ENCODE results near the gene NPPB.

NPPB gene

GRCh38 chr1:11854519-11854918 lies 4.2 kb downstream of the NPPB start:
- Histone ChIP-seq H3K36me3 (ENCODE audit: insufficient read depth) (no peaks in the 10 kb centered on the region), H3K79me2 (ENCODE audit: insufficient read depth, low read depth) (no peaks in the 10 kb centered on the region), H3K9ac (no peak overlapping the region), H3K4me1 (ENCODE audit: low read depth, poor library complexity, severe bottlenecking) (no peaks in the 10 kb centered on the region), H2AFZ (ENCODE audit: low read depth) (no peak overlapping the region), H3K4me2 (no peak overlapping the region), H3K27ac (no peak overlapping the region), H3K4me3 (IDR thresholded peaks at IDR 0.05; ENCODE audit: insufficient read depth, low read depth, low read length) (no peak overlapping the region), H3K27me3 (ENCODE audit: insufficient read depth, low read depth) (peaks cover 96% of the 10 kb centered on the region), H4K20me1 (ENCODE audit: insufficient read depth) (no peaks in the 10 kb centered on the region)
- TF ChIP-seq CTCF (conservative IDR thresholded peaks at IDR 0.05; ENCODE audit: low read depth, low read length): no peak

GRCh38 chr1:11851180-11851579 lies 7.6 kb downstream of the NPPB start:
- H3K4me1 ChIP-seq (ENCODE audit: low read depth, poor library complexity, severe bottlenecking): no peaks in the 10 kb centered on the region

GRCh38 chr1:11850156-11850555 lies 8.6 kb downstream of the NPPB start:
- Histone ChIP-seq H3K36me3 (ENCODE audit: insufficient read depth) (no peaks in the 10 kb centered on the region), H3K79me2 (ENCODE audit: insufficient read depth, low read depth) (no peaks in the 10 kb centered on the region), H3K27ac (no peak overlapping the region), H3K27me3 (ENCODE audit: insufficient read depth, low read depth) (peaks cover 74% of the 10 kb centered on the region), H3K4me2 (no peak overlapping the region), H3K9ac (no peak overlapping the region), H4K20me1 (ENCODE audit: insufficient read depth) (no peaks in the 10 kb centered on the region), H3K4me1 (ENCODE audit: low read depth, poor library complexity, severe bottlenecking) (no peaks in the 10 kb centered on the region), H2AFZ (ENCODE audit: low read depth) (no peak overlapping the region), H3K4me3 (IDR thresholded peaks at IDR 0.05; ENCODE audit: insufficient read depth, low read depth, low read length) (no peak overlapping the region)
- TF ChIP-seq CTCF (conservative IDR thresholded peaks at IDR 0.05; ENCODE audit: low read depth, low read length): no peak

More at GRCh38 chr1:11851180-11851579, 7.6 kb downstream of the NPPB start:
- Histone ChIP-seq H3K36me3 (ENCODE audit: insufficient read depth) (no peaks in the 10 kb centered on the region), H3K4me3 (IDR thresholded peaks at IDR 0.05; ENCODE audit: insufficient read depth, low read depth, low read length) (no peak overlapping the region), H2AFZ (ENCODE audit: low read depth) (no peak overlapping the region), H3K27ac (no peak overlapping the region), H3K79me2 (ENCODE audit: insufficient read depth, low read depth) (no peaks in the 10 kb centered on the region), H4K20me1 (ENCODE audit: insufficient read depth) (no peaks in the 10 kb centered on the region), H3K27me3 (ENCODE audit: insufficient read depth, low read depth) (peaks cover 83% of the 10 kb centered on the region), H3K4me2 (no peak overlapping the region), H3K9ac (no peak overlapping the region)
- TF ChIP-seq CTCF (conservative IDR thresholded peaks at IDR 0.05; ENCODE audit: low read depth, low read length): no peak

GRCh38 chr1:11848373-11848700 lies 10.4 kb downstream of the NPPB start:
- Histone ChIP-seq H3K4me1 (ENCODE audit: low read depth, poor library complexity, severe bottlenecking) (no peaks in the 10 kb centered on the region), H3K79me2 (ENCODE audit: insufficient read depth, low read depth) (no peaks in the 10 kb centered on the region), H2AFZ (ENCODE audit: low read depth) (no peak overlapping the region), H3K4me2 (no peak overlapping the region), H3K27me3 (ENCODE audit: insufficient read depth, low read depth) (peaks cover 56% of the 10 kb centered on the region), H4K20me1 (ENCODE audit: insufficient read depth) (no peaks in the 10 kb centered on the region), H3K27ac (no peak overlapping the region), H3K9ac (no peak overlapping the region), H3K4me3 (IDR thresholded peaks at IDR 0.05; ENCODE audit: insufficient read depth, low read depth, low read length) (no peak overlapping the region), H3K36me3 (ENCODE audit: insufficient read depth) (no peaks in the 10 kb centered on the region)
- TF ChIP-seq CTCF (conservative IDR thresholded peaks at IDR 0.05; ENCODE audit: low read depth, low read length): no peak

All from KMS-11 (cell line).